ENCODE data around the gene DDIT3. TPM values are rescaled to one million over a fixed set of nuclear protein-coding genes. Genes with fewer than 3 reads are reported as not detected.

Gene DDIT3
- total and polyA plus RNA-seq, 2 of the 13 experiments (the other 11 are each of a cell fraction or from before 2014, with no cell fraction given) = 27.5 to 48.7 TPM

DNA sequence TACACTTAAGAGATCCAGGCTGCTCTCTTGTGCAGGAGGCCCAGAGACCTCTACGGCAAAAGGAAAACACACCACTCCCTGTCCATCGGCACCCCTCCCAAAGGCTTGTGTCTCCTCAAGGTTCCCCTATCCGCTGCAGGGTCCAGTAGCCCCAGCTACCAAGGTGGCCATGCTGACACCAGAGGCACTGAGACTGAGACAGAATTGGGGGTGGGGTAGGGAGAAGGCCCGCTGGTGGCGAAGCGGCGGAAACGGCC is 590 bp downstream of the DDIT3 start (continued):
- TF ChIP-seq XBP1 (CRISPR knock-in tag; IDR thresholded peaks at IDR 0.05) = no peak
- no peak for TF ChIP-seq NR2C2 (CRISPR knock-in tag; IDR thresholded peaks at IDR 0.05; ENCODE audit: borderline replicate concordance)
- no peak for TF ChIP-seq MAZ (IDR thresholded peaks at IDR 0.05; ENCODE audit: borderline replicate concordance, low read depth, low read length)
- TF ChIP-seq MAZ (CRISPR knock-in tag; IDR thresholded peaks at IDR 0.05; ENCODE audit: low read depth) = no peak
- no peak for TF ChIP-seq ONECUT2 (CRISPR knock-in tag; IDR thresholded peaks at IDR 0.05)
- TF ChIP-seq ZNF564 (CRISPR knock-in tag; IDR thresholded peaks at IDR 0.05) = no peak
- TF ChIP-seq KDM1A (CRISPR knock-in tag; IDR thresholded peaks at IDR 0.05) = no peak
- TF ChIP-seq RXRA (CRISPR knock-in tag; IDR thresholded peaks at IDR 0.05) = no peak
- no peak for TF ChIP-seq FOXJ3 (CRISPR knock-in tag; IDR thresholded peaks at IDR 0.05; ENCODE audit: borderline replicate concordance)
- no peak for TF ChIP-seq LCORL (IDR thresholded peaks at IDR 0.05)
- TF ChIP-seq LCORL (CRISPR knock-in tag; IDR thresholded peaks at IDR 0.05) = no peak
- no peak for TF ChIP-seq ZNF17 (CRISPR knock-in tag; IDR thresholded peaks at IDR 0.05)
- TF ChIP-seq FOXA1 (IDR thresholded peaks at IDR 0.05) = no peak
- no peak for TF ChIP-seq FOXA1 (CRISPR knock-in tag; IDR thresholded peaks at IDR 0.05)
- no peak for TF ChIP-seq ZNF530 (CRISPR knock-in tag; IDR thresholded peaks at IDR 0.05; ENCODE audit: low read depth)
- TF ChIP-seq CENPX (CRISPR knock-in tag; IDR thresholded peaks at IDR 0.05) = no peak
- TF ChIP-seq ZNF496 (CRISPR knock-in tag; IDR thresholded peaks at IDR 0.05; ENCODE audit: insufficient replicate concordance) = no peak
- TF ChIP-seq, protein P1, sequence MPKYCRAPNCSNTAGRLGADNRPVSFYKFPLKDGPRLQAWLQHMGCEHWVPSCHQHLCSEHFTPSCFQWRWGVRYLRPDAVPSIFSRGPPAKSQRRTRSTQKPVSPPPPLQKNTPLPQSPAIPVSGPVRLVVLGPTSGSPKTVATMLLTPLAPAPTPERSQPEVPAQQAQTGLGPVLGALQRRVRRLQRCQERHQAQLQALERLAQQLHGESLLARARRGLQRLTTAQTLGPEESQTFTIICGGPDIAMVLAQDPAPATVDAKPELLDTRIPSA (CRISPR knock-in tag; IDR thresholded peaks at IDR 0.05; ENCODE audit: borderline replicate concordance) = no peak
- no peak for TF ChIP-seq ARNT (IDR thresholded peaks at IDR 0.05)
- no peak for TF ChIP-seq ZMAT3 (CRISPR knock-in tag; conservative IDR thresholded peaks at IDR 0.05)
- TF ChIP-seq, protein P2, sequence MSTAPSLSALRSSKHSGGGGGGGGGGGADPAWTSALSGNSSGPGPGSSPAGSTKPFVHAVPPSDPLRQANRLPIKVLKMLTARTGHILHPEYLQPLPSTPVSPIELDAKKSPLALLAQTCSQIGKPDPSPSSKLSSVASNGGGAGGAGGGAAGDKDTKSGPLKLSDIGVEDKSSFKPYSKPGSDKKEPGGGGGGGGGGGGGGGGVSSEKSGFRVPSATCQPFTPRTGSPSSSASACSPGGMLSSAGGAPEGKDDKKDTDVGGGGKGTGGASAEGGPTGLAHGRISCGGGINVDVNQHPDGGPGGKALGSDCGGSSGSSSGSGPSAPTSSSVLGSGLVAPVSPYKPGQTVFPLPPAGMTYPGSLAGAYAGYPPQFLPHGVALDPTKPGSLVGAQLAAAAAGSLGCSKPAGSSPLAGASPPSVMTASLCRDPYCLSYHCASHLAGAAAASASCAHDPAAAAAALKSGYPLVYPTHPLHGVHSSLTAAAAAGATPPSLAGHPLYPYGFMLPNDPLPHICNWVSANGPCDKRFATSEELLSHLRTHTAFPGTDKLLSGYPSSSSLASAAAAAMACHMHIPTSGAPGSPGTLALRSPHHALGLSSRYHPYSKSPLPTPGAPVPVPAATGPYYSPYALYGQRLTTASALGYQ (CRISPR knock-in tag; IDR thresholded peaks at IDR 0.05) = no peak
- TF ChIP-seq, protein P3, sequence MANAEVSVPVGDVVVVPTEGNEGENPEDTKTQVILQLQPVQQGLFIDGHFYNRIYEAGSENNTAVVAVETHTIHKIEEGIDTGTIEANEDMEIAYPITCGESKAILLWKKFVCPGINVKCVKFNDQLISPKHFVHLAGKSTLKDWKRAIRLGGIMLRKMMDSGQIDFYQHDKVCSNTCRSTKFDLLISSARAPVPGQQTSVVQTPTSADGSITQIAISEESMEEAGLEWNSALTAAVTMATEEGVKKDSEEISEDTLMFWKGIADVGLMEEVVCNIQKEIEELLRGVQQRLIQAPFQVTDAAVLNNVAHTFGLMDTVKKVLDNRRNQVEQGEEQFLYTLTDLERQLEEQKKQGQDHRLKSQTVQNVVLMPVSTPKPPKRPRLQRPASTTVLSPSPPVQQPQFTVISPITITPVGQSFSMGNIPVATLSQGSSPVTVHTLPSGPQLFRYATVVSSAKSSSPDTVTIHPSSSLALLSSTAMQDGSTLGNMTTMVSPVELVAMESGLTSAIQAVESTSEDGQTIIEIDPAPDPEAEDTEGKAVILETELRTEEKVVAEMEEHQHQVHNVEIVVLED (CRISPR knock-in tag; IDR thresholded peaks at IDR 0.05; ENCODE audit: borderline replicate concordance) = no peak
- TF ChIP-seq TARDBP (CRISPR knock-in tag; IDR thresholded peaks at IDR 0.05) = peak; percentile 46
- no peak for TF ChIP-seq SOX5 (CRISPR knock-in tag; IDR thresholded peaks at IDR 0.05; ENCODE audit: borderline replicate concordance)
- TF ChIP-seq CCAR2 (optimal IDR thresholded peaks at IDR 0.05; ENCODE audit: low read depth, low read length) = no peak
- TF ChIP-seq MTF2 (CRISPR knock-in tag; IDR thresholded peaks at IDR 0.05; ENCODE audit: borderline replicate concordance) = 0 out of 2 replicates have a peak, but pooled peaks have one; percentile 48
- peak; percentile 48; the same call in 1 of the 2 replicates for TF ChIP-seq ZNF33B (CRISPR knock-in tag; IDR thresholded peaks at IDR 0.05)
- TF ChIP-seq ZNF451 (CRISPR knock-in tag; IDR thresholded peaks at IDR 0.05) = 0 out of 2 replicates have a peak, but pooled peaks have one; percentile 33
- TF ChIP-seq, protein P4, sequence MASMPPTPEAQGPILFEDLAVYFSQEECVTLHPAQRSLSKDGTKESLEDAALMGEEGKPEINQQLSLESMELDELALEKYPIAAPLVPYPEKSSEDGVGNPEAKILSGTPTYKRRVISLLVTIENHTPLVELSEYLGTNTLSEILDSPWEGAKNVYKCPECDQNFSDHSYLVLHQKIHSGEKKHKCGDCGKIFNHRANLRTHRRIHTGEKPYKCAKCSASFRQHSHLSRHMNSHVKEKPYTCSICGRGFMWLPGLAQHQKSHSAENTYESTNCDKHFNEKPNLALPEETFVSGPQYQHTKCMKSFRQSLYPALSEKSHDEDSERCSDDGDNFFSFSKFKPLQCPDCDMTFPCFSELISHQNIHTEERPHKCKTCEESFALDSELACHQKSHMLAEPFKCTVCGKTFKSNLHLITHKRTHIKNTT (CRISPR knock-in tag; IDR thresholded peaks at IDR 0.05) = no peak

Data from HepG2 (cell line).